Fibroblast of the conjunctiva (primary cell): ENCODE measurements around the gene MT1G.
"Not testable (repeated sequence)": the region's sequence is repeated elsewhere in the genome, so short reads cannot be mapped to it uniquely, and the experiment has no call there.

Experiments
- DNase-seq: peaks from one replicate; pipeline ENCODE4 v3.0.0-alpha.2; 2010; ENCODE audit warnings: low read depth

Gene MT1G

DNA sequence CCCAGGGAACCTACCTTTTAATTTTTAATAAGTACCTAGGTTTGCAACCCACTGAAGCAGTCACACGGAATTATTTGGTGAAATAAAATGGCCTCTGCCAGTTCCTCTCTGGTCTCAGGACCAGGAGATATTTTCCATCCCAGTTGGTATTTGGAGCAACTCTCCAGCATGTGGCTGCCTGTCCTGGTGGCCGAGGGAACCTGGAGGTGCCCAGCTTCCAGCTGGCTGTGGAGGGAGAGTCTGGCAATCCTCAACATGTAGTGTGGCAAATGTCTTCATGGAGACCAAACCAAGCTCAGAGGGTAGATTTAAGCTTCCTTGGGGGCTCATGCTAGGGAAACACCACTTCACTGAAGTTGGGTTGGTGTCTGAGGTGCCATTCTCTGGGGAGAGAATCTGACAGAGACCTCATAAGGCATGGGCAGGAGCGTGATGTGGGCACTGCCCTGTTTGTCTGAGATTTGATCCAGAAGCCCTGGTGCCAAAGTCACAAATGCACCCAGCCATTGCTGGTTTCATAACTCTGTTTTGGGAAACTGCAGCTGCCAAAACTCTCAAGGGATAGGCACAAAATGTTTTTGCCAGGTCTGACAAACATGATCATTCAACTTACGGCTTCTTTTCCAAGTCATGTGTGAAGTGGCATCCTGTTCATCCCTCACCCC, 17.2 kb upstream of the MT1G start:
- no peak for DNase-seq

- DNase-seq: no peak
These were observed 16.5 kb upstream of the MT1G start for GRCh38 chr16:56684256-56684925.

- DNase-seq: no peak
These were observed 15.7 kb upstream of the MT1G start for GRCh38 chr16:56683424-56684172.

- no peak for DNase-seq
These were observed 15.0 kb upstream of the MT1G start for GRCh38 chr16:56682703-56683397.

DNA sequence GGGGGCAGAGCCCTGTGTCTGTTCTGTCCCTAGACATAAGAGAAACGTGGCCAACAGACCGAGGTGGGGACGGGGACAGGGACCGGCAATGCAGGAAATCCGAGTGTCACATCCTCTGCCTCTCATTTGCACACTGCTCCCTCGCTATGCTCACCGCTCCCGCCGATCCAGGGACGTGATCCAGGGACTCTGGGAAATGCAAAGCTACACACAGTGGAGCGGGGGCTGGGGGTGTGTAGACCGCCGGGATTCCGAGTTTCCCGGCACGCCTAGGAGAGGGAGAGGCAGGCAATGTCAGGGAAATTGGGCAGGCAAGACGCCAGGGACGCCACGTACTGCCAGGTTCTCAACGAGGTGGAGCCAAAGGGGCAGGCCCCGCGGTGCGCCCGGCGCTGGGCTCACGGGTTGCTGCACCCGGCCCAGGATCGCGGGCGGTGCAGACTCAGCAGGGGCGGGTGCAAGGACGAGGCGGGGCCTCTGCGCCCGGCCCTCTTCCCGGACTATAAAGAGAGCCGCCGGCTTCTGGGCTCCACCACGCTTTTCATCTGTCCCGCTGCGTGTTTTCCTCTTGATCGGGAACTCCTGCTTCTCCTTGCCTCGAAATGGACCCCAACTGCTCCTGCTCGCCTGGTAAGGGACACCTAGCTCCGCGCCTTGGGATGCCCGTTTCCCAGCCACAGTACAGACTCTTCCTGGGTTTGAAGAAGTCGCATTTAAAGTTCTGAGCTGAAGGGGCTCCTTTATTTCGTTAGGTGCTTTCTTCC, 14.3 kb upstream of the MT1G start, which contains the start of gene MT1X:
MT1X (plus strand) TSS at position 532 of the 764 bp plus-strand sequence; CDS start at position 603, 71 bp downstream.
- peak; percentile 82 for DNase-seq

DNA sequence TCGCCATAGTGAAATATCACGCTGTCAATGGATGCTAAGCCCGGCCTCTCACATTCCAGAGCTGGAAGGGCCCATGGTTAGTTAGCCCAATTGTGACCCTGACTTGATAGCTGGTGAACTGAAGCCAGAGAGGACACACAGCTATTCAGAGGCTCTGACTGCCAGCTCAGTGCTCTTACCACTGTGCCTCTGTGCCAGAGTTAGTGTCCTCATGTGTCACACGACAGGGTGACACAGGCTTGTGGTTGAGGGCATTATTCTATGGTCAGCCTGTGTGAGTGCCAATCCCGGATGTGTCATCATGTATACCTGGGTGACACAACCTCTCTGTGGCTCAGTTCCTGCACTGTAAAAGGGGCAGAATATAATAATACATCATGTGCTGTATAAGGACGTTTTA, 12.0 kb upstream of the MT1G start:
- DNase-seq: no peak

DNA sequence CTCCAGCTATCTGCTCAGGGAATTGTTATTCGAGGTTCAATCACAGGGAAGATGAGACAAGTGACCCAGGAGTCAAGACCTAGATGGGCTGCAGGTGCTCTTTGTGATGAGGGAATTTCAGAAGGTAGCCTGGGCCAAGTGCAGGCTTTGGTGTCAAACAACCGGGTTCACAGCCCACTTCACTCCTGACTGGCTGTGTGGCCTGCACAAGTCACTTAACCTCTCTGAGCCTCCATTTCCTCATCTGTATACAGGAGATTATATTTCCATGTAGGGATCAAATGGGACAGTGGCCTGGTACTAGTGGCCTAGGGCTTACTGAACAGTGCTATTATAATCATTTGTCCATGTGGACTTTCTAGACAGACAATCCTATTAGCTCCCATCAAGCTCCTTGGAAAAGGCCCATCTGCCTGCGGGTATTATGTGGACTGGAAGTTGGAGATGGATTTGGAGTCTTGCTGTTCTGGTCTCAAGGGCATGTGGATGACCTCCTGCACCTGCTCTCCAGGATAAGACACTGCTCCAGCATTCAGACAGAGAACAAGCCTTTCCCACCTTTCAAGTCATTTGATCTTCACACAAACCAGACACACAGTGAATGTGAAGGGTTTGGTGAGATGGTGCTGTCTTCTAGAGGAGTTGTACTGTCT, 11.3 kb upstream of the MT1G start:
- DNase-seq: no peak

GRCh38 chr16:56677474-56677873, 9.6 kb upstream of the MT1G start:
- no peak for DNase-seq

DNA sequence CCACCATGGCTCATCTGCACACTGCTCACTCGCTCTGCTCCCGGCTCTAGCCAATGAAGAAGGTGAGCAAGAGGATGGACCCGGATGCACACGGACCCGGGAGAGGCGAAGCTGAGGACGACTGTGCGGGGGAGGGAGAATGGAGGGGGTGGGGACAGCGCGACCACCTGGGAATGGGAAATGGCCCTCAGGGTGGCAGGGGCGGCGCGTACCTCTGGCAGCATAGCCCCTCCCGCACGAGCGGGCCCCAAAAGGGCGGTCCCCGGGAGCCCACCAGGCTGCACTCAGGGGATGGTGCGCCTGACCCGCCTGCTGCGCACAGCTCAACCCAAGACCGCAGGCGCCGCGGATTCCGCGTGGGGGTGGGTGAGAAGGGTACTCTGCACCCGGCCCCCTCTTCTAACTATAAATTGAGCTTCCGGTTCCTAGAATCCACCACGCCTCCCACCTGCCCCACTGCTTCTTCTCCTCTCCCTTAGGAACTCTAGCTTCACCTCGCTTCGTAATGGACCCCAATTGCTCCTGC, 7.9 kb upstream of the MT1G start:
- no peak for DNase-seq

DNA sequence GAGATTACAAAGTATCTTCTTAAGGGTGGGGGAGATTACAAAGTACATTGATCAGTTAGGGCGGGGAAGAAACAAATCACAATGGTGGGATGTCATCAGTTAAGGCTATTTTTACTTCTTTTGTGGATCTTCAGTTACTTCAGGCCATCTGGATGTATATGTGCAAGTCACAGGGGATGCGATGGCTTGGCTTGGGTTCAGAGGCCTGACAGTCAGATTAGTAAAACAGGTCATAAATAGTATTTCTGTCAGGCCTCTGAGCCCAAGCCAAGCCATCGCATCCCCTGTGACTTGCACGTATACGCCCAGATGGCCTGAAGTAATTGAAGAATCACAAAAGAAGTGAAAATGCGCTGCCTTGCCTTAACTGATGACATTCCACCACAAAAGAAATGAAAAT, 6.7 kb upstream of the MT1G start:
- DNase-seq: not testable (repeated sequence)

- DNase-seq: no peak
These were observed 6.1 kb upstream of the MT1G start for GRCh38 chr16:56673921-56674320.

DNA sequence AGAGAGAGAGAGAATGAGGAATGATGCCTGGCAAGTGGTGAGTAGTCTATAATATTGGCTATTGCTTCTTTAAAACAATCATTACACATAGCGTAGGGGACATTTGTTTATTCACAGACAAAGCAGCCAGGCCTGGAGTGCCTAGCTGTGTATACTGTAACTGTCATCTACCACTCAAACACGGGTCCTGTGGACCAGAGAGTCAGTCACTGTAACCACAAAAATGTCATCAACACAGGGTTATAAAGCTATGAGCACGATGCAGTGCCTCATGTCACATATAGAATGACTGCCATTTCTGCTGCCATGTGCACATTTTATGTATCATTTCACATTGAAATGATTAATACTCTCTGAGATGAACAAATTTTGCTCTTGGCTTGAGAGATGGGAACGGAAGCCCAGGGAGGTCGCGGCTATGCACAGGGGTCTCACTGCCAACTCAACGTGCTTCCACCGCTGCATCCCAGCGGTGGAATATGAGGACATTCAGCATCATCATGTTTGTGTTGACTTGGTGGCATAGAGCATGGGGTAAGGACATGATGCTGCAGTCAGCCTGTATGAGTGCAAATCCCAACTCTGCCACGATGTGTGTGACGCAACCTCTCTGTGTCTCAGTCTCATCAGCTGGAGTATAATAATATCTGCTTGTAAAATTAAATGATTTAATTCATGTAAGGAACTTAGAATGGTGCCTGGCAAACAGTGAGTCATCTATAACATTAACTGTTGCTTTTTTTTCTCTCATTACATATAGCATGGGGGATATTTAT, 5.1 kb upstream of the MT1G start:
- DNase-seq: no peak

GRCh38 chr16:56672171-56672570, 4.3 kb upstream of the MT1G start:
- not testable (repeated sequence) for DNase-seq

- DNase-seq: not testable (repeated sequence)
These were observed 3.8 kb upstream of the MT1G start for GRCh38 chr16:56671691-56672090.

GRCh38 chr16:56670620-56670934, 2.7 kb upstream of the MT1G start:
- DNase-seq: no peak

GRCh38 chr16:56669840-56670619, 2.2 kb upstream of the MT1G start:
- no peak for DNase-seq

GRCh38 chr16:56669005-56669839, 1.4 kb upstream of the MT1G start, which contains the start of gene MT1H:
Gene MT1H, plus strand, starts transcription at chr16:56669814. Its CDS starts 71 bp downstream, at chr16:56669885.
- DNase-seq: no peak
